ENCODE data around the gene SPINT3.

GRCh38 chr20:45508068-45508886 lies 7.1 kb downstream of the SPINT3 start:
- TF ChIP-seq CTCF (IDR thresholded peaks at IDR 0.05): no peak
- TF ChIP-seq POLR2AphosphoS5 (IDR thresholded peaks at IDR 0.05): no peak
- no peak for TF ChIP-seq POLR2A (IDR thresholded peaks at IDR 0.05)

All from suprapubic skin (tissue), 4 donors.